GM12878 (cell line): ENCODE results near the gene LRP3. TPM values are rescaled to one million over a fixed set of nuclear protein-coding genes. Genes with fewer than 3 reads are reported as not detected.

Experiments
- ATAC-seq: fragments of 200-7000 bp; cut with Tn5 transposase; 3 replicates; pipeline ENCODE4 v1.9.1; 2020; ENCODE audit warnings: mild to moderate bottlenecking, moderate library complexity
- BruUV-seq: library from RNA; stranded (reverse); fragments of 400-500 nt; replicated peaks from 2 replicates; lab custom pipeline; 2021; lab: Mats Ljungman, UMichigan
- CTCF ChIA-PET: fragments of 300-600 bp; sonication (Branson Sonifier 250); formaldehyde crosslinking; extraction: SDS; loops from one replicate; lab custom pipeline; 2021; ENCODE audit warnings: inconsistent platforms; lab: Yijun Ruan, JAX
- POLR2A ChIA-PET: fragments of 350-600 bp; formaldehyde crosslinking; extraction: SDS; loops from one replicate; lab custom pipeline; 2021; ENCODE audit warnings: inconsistent platforms; lab: Charles Lee
- RAD21 ChIA-PET: fragments of 300-600 bp; sonication (Branson Sonifier 250); formaldehyde crosslinking; loops from one replicate; lab custom pipeline; 2023; ENCODE audit warnings: antibody characterized with exemption; ENCODE audit not compliant: unreplicated experiment; lab: Charles Lee
- SMC1A ChIA-PET: fragments of 300-600 bp; sonication (Branson Sonifier 250); formaldehyde crosslinking; loops from one replicate; lab custom pipeline; 2023; ENCODE audit not compliant: unreplicated experiment, uncharacterized antibody; lab: Charles Lee
- DNase-seq: peaks from one replicate; pipeline ENCODE4 v3.0.0-alpha.2; 2011; ENCODE audit warnings: low read depth, low spot score
- FAIRE-seq: peaks from 3 replicates; lab custom pipeline; 2011; peaks lifted over from hg19 to GRCh38; lab: Jason Lieb, UNC
- H2AFZ ChIP-seq: 2 replicates; pipeline ENCODE4 v1.6.0; 2011; ENCODE audit warnings: low read depth, low read length, control low read depth; ENCODE audit not compliant: control insufficient read depth
- H3K27ac ChIP-seq: 2 replicates; pipeline ENCODE4 v1.5.1; 2011; ENCODE audit warnings: control low read depth; ENCODE audit not compliant: control insufficient read depth, insufficient read depth
- H3K27me3 ChIP-seq, 2 experiments: replicated peaks in 1 of 2; 2 replicates each; pipeline versions ENCODE4 v1.6.0 to v1.6.1; 2011; ENCODE audit warnings: low read length in 1 of 2; ENCODE audit not compliant: control insufficient read depth in 2 of 2, insufficient read depth in 2 of 2
- H3K36me3 ChIP-seq, 2 experiments: 2 replicates each; pipeline ENCODE4 v1.5.1; 2011; ENCODE audit warnings: low read length in 1 of 2; ENCODE audit not compliant: control insufficient read depth in 2 of 2, insufficient read depth in 2 of 2
- H3K4me1 ChIP-seq: 2 replicates; pipeline ENCODE4 v1.6.1; 2011; ENCODE audit warnings: mild to moderate bottlenecking, low read length, moderate library complexity, mixed read lengths; ENCODE audit not compliant: control insufficient read depth, insufficient read depth
- H3K4me2 ChIP-seq: 2 replicates; pipeline ENCODE4 v1.6.0; 2011; ENCODE audit warnings: control low read depth; ENCODE audit not compliant: control insufficient read depth, insufficient read depth
- H3K4me3 ChIP-seq: fragments of 200-600 bp; sonication (generic); 2 replicates; pipeline ENCODE4 v1.5.1; 2016
- H3K79me2 ChIP-seq: 2 replicates; pipeline ENCODE4 v1.6.0; 2011; ENCODE audit warnings: low read length; ENCODE audit not compliant: control insufficient read depth, insufficient read depth
- H3K9ac ChIP-seq: 2 replicates; pipeline ENCODE4 v1.8.0; 2011; ENCODE audit warnings: low read length, control low read depth, mixed read lengths; ENCODE audit not compliant: control insufficient read depth, insufficient read depth
- H3K9me3 ChIP-seq: replicated peaks from 3 replicates; pipeline ENCODE4 v1.5.1; 2011; ENCODE audit warnings: mild to moderate bottlenecking, low read length; ENCODE audit not compliant: control insufficient read depth, insufficient read depth
- H4K20me1 ChIP-seq: 2 replicates; pipeline ENCODE4 v1.6.0; 2011; ENCODE audit not compliant: control insufficient read depth, insufficient read depth
- CHD2 ChIP-seq: IDR thresholded peaks from 2 replicates; pipeline ENCODE4 v1.6.1; 2011; ENCODE audit warnings: low read depth, low read length, improper control_type of control experiment, borderline replicate concordance
- EZH2 ChIP-seq: IDR thresholded peaks from 2 replicates; pipeline ENCODE4 v1.6.1; 2012; ENCODE audit warnings: low read depth, mild to moderate bottlenecking, control low read depth, inconsistent platforms, low read length, borderline replicate concordance; ENCODE audit not compliant: control insufficient read depth
- HDAC2 ChIP-seq: fragments of 200-600 bp; sonication (generic); IDR thresholded peaks from 2 replicates; pipeline ENCODE4 v1.6.1; 2017
- MYC ChIP-seq: IDR thresholded peaks from 2 replicates; pipeline ENCODE4 v1.6.1; 2011; ENCODE audit warnings: mild to moderate bottlenecking, low read length, moderate library complexity, inconsistent platforms; ENCODE audit not compliant: insufficient read depth, insufficient replicate concordance, insufficient read length, severe bottlenecking
- NFYA ChIP-seq: IDR thresholded peaks from 2 replicates; pipeline ENCODE4 v1.6.1; 2011; ENCODE audit warnings: low read depth, mild to moderate bottlenecking, low read length, improper control_type of control experiment, borderline replicate concordance
- SIN3A ChIP-seq: IDR thresholded peaks from 2 replicates; pipeline ENCODE4 v1.6.1; 2012; ENCODE audit warnings: low read depth, low read length, improper control_type of control experiment
- YY1 ChIP-seq: IDR thresholded peaks from 2 replicates; pipeline ENCODE4 v1.6.1; 2011; ENCODE audit warnings: low read depth, mild to moderate bottlenecking, low read length
- ZNF217 ChIP-seq: fragments of 450-650 bp; IDR thresholded peaks from 2 replicates; pipeline ENCODE4 v1.6.1; 2017; ENCODE audit warnings: antibody characterized with exemption, mild to moderate bottlenecking
- ZNF274 ChIP-seq: IDR thresholded peaks from one replicate; pipeline ENCODE4 v1.8.0; 2011; ENCODE audit not compliant: insufficient read length, insufficient read depth
- WGBS: methylation state at CpG from one replicate; pipeline ENCODE4 v1.1.6; 2016; ENCODE audit warnings: low lambda C conversion rate; ENCODE audit not compliant: insufficient replicate concordance, insufficient coverage; ENCODE audit errors: missing lambda C conversion rate; 5-methylcytosine and 5-hydroxymethylcytosine counted together
- in situ Hi-C: fragments of 300-500 bp; cut with MboI; formaldehyde crosslinking; loops from 9 replicates; pipeline ENCODE4 v1.14.3; 2018; ENCODE audit warnings: mixed read lengths
- intact Hi-C: fragments of 100-400 bp; cut with micrococcal nuclease; formaldehyde crosslinking; loops from one replicate; pipeline ENCODE4 v1.14.2; 2022; ENCODE audit not compliant: unreplicated experiment
- polyA plus RNA-seq, 11 experiments: library from polyadenylated mRNA; depleted of rRNA in 4 of 11; unstranded in 6 of 11; stranded (reverse) in 5 of 11; fragments of >200 nt; fragmentation: Nextera tagmentation in 4 of 11; fragmentation: Illumina TruSeq in 1 of 11; extraction: Ambion mirVana in 4 of 11; extraction: Trizol in 1 of 11; gene quantifications; 1 replicate in 1 of 11; 2 replicates in 10 of 11; pipeline versions ENCODE4 v1.2.1 to v1.2.3, GENCODE V29; 2011 to 2016; ENCODE audit warnings: inconsistent platforms in 2 of 11, missing spikeins in 2 of 11, low read depth in 1 of 11
- total RNA-seq, 4 experiments: library from RNA; depleted of rRNA in 3 of 4; stranded (reverse); fragments of >200 nt in 3 of 4; fragmentation: Illumina TruSeq in 1 of 4; extraction: Trizol in 1 of 4; gene quantifications; 2 replicates each; pipeline versions ENCODE4 v1.2.1 to v1.2.3, GENCODE V29; 2013 to 2021
- TF ChIP-seq, protein P1 (sequence below): IDR thresholded peaks from 2 replicates; pipeline ENCODE4 v1.6.1; 2012; ENCODE audit warnings: low read depth, low read length, improper control_type of control experiment

LRP3 gene
- total and polyA plus RNA-seq, 10 of the 15 experiments (the other 5 are each of a cell fraction or from before 2014, with no cell fraction given), result 0.12 to 3.2 (median 0.64) TPM; not detected in 2

DNA sequence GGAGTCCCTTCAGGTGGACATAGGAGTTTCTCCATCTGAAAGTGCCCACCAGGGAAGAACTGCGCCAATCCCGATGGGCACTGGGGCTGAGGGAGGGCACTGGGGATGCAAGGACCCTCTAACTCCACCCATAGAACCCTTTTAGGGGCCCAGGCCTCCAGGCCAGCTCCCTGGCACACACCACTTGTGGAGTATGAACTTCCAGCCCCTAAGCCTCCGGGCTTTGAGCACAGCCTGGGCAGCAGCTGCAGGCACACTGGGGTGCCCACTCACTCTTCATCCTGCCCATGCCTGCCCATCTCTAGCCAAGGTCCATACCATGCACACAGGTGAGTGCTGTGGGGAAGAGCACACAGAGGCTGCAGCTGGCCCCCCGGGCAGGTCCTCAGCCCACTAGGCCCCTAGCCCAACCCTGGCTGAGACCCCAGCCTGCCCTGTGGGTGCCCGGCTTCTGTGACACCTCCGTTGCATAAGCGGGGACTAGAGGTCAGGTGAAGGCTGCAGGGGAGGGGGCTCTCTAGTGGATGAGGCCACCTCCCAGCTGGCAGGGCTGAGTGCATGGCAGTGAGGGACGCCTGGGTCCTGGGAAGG is 46.1 kb downstream of the LRP3 start:
- H3K9me3 ChIP-seq, result no peaks in the 10 kb centered on the region

More for the DNA sequence above, 46.1 kb downstream of the LRP3 start:
- Histone ChIP-seq H3K79me2 (no peaks in the 10 kb centered on the region), H3K4me2 (no peak overlapping the region), H3K27me3 (peaks cover 0 to 3% of the 10 kb centered on the region in 2 experiments; a peak in 1 of 4 replicates), H3K9ac (no peak overlapping the region), H3K4me1 (peaks cover 7% of the 10 kb centered on the region), H2AFZ (no peak overlapping the region), H3K27ac (no peak overlapping the region), H3K36me3 (no peaks in the 10 kb centered on the region), H4K20me1 (no peaks in the 10 kb centered on the region), H3K4me3 (no peak overlapping the region)
- intact Hi-C loops, result no loop called here
- ChIA-PET RAD21 (interaction anchor here (1.0 kb wide), 1 partner anchor 166 kb away, joined by 6 read pairs; no protein-coding TSS in a partner anchor), SMC1A (no interaction called here), CTCF (interaction anchor here (1.6 kb wide), 1 partner anchor 167 kb away, joined by 5 read pairs; no protein-coding TSS in a partner anchor), POLR2A (no interaction called here)
- in situ Hi-C loops, result loop anchor here (25.0 kb wide), 1 partner anchor 522 kb away; no protein-coding TSS in a partner anchor
- no peak for ATAC-seq
- no peak for TF ChIP-seq SIN3A
- no peak for TF ChIP-seq ZNF274
- TF ChIP-seq HDAC2, result no peak
- no peak for TF ChIP-seq ZNF217
- no peak for TF ChIP-seq YY1
- no peak for TF ChIP-seq CHD2
- TF ChIP-seq MYC, result no peak
- TF ChIP-seq, protein P1, sequence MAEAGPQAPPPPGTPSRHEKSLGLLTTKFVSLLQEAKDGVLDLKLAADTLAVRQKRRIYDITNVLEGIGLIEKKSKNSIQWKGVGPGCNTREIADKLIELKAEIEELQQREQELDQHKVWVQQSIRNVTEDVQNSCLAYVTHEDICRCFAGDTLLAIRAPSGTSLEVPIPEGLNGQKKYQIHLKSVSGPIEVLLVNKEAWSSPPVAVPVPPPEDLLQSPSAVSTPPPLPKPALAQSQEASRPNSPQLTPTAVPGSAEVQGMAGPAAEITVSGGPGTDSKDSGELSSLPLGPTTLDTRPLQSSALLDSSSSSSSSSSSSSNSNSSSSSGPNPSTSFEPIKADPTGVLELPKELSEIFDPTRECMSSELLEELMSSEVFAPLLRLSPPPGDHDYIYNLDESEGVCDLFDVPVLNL, result no peak
- TF ChIP-seq NFYA, result no peak
- TF ChIP-seq EZH2, result no peak
- FAIRE-seq, result no peak
- no TSS peak for BruUV-seq
- 42% methylated on average over 8 of the region's 8 CpGs for WGBS
- no peak for DNase-seq
